K562 (cell line): ENCODE data around the gene ARHGAP30. TPM values are rescaled to one million over a fixed set of nuclear protein-coding genes. Genes with fewer than 3 reads are reported as not detected.
A peak's percentile ranks its signal among the peaks of the same experiment; 100 is the strongest.

Experiments used
- BCL6 ChIP-seq: fragments of 250-450 bp; sonication (Bioruptor Pico); IDR thresholded peaks from 2 replicates; pipeline ENCODE4 v1.4.0; 2020
- CBX2 ChIP-seq: fragments of 200-600 bp; sonication (generic); IDR thresholded peaks from one replicate; pipeline ENCODE4 v1.6.1; 2012; ENCODE audit warnings: mild to moderate bottlenecking, low read length, inconsistent platforms; ENCODE audit not compliant: insufficient read depth, poor library complexity, severe bottlenecking
- FOSL1 ChIP-seq: fragments of 200-800 bp; sonication (Bioruptor generic); conservative IDR thresholded peaks from 2 replicates; pipeline ENCODE4 v1.6.1; 2016; ENCODE audit warnings: missing genetic modification characterization, missing compliant biosample characterization
- FOXA3 ChIP-seq, 2 experiments: fragments of 450-650 bp in 1 of 2; sonication (generic) in 1 of 2; formaldehyde crosslinking; IDR thresholded peaks in 1 of 2; conservative IDR thresholded peaks in 1 of 2; 2 replicates each; pipeline versions ENCODE4 v1.4.0 to v1.8.0; 2020 to 2022; ENCODE audit warnings: mild to moderate bottlenecking in 2 of 2, missing genetic modification reagents in 1 of 2
- FOXO4 ChIP-seq: fragments of 450-650 bp; formaldehyde crosslinking; IDR thresholded peaks from 2 replicates; pipeline ENCODE4 v1.4.0; 2020; ENCODE audit warnings: mild to moderate bottlenecking, moderate library complexity
- HIVEP1 ChIP-seq: fragments of 250-450 bp; sonication (Bioruptor Pico); IDR thresholded peaks from 2 replicates; pipeline ENCODE4 v1.4.0; 2020; ENCODE audit warnings: mild to moderate bottlenecking
- MAFG ChIP-seq: fragments of 450-650 bp; conservative IDR thresholded peaks from 2 replicates; pipeline ENCODE4 v1.6.1; 2016; ENCODE audit warnings: missing genetic modification characterization, missing compliant biosample characterization
- NCOR1 ChIP-seq: fragments of 450-650 bp; IDR thresholded peaks from 2 replicates; pipeline ENCODE4 v1.6.1; 2016; ENCODE audit warnings: mild to moderate bottlenecking, moderate library complexity
- NFE2 ChIP-seq: IDR thresholded peaks from 2 replicates; pipeline ENCODE4 v1.6.1; 2014; ENCODE audit warnings: antibody characterized with exemption, low read depth
- RNF2 ChIP-seq: sonication (generic); IDR thresholded peaks from 2 replicates; pipeline ENCODE4 v1.6.1; 2016
- TBL1XR1 ChIP-seq, 2 experiments: IDR thresholded peaks; 2 replicates each; pipeline ENCODE4 v1.6.1; 2012; ENCODE audit warnings: improper control_type of control experiment in 2 of 2, low read length in 2 of 2, mild to moderate bottlenecking in 1 of 2
- TCF7L2 ChIP-seq: fragments of 150-350 bp; IDR thresholded peaks from 2 replicates; pipeline ENCODE4 v1.6.1; 2016; ENCODE audit warnings: low read depth, mild to moderate bottlenecking, low read length, moderate library complexity
- TRIM25 ChIP-seq: fragments of 450-650 bp; IDR thresholded peaks from 2 replicates; pipeline ENCODE4 v1.7.0; 2016; ENCODE audit warnings: borderline replicate concordance
- XRCC3 ChIP-seq: fragments of 450-650 bp; IDR thresholded peaks from 2 replicates; pipeline ENCODE4 v1.6.1; 2017; ENCODE audit warnings: mild to moderate bottlenecking, moderate library complexity
- ZBTB12 ChIP-seq: fragments of 250-450 bp; sonication (Bioruptor Pico); IDR thresholded peaks from 2 replicates; pipeline ENCODE4 v1.4.0; 2020
- ZBTB17 ChIP-seq: fragments of 450-650 bp; formaldehyde crosslinking; IDR thresholded peaks from 2 replicates; pipeline ENCODE4 v1.4.0; 2020; ENCODE audit warnings: mild to moderate bottlenecking
- ZFP91 ChIP-seq: sonication (generic); formaldehyde crosslinking; IDR thresholded peaks from 2 replicates; pipeline ENCODE4 v1.8.0; 2022; ENCODE audit warnings: mild to moderate bottlenecking, missing genetic modification reagents
- ZMIZ1 ChIP-seq, 2 experiments: fragments of 150-350 bp in 1 of 2; IDR thresholded peaks; 2 replicates each; pipeline ENCODE4 v1.6.1; 2012 to 2016; ENCODE audit warnings: low read depth in 2 of 2, low read length in 2 of 2, mild to moderate bottlenecking in 1 of 2, moderate library complexity in 1 of 2
- ZNF695 ChIP-seq: fragments of 450-650 bp; formaldehyde crosslinking; IDR thresholded peaks from 2 replicates; pipeline ENCODE4 v1.4.0; 2020; ENCODE audit warnings: mild to moderate bottlenecking, moderate library complexity
- polyA plus RNA-seq, 8 experiments: library from polyadenylated mRNA; depleted of rRNA in 4 of 8; stranded (reverse) in 5 of 8; unstranded in 3 of 8; fragments of >200 nt; fragmentation: Nextera tagmentation in 2 of 8; fragmentation: Illumina TruSeq in 1 of 8; extraction: Ambion mirVana in 2 of 8; extraction: Trizol in 1 of 8; gene quantifications; 2 replicates each; pipeline versions ENCODE4 v1.2.1 to v1.2.3, GENCODE V29; 2011 to 2014; ENCODE audit warnings: inconsistent platforms in 1 of 8, missing spikeins in 1 of 8
- total RNA-seq, 7 experiments: library from RNA; depleted of rRNA in 6 of 7; stranded (reverse); fragments of >200 nt in 6 of 7; fragmentation: Illumina TruSeq in 2 of 7; extraction: Trizol in 2 of 7; gene quantifications; 2 replicates each; pipeline versions ENCODE4 v1.2.1 to v1.2.3, GENCODE V29; 2011 to 2021; ENCODE audit warnings: low replicate concordance in 1 of 7

The ARHGAP30 gene
- total and polyA plus RNA-seq, 9 of the 15 experiments (the other 6 are each of a cell fraction or from before 2014, with no cell fraction given): 0.01 to 0.73 (median 0.12) TPM

- TF ChIP-seq FOSL1 (peak; percentile 30), MAFG (no peak), FOXA3 (CRISPR knock-in tag; conservative IDR thresholded peaks at IDR 0.05 in 1 of 2, IDR thresholded peaks at IDR 0.05 in 1 of 2) (peak in 1 of 2 experiments; percentile 48; a peak in 1 of 4 replicates), CBX2 (no peak), ZBTB12 (CRISPR knock-in tag) (no peak), ZMIZ1 (IDR thresholded peaks at IDR 0.05; ENCODE audit: low read depth in 2 of 2, low read length in 2 of 2) (0 out of 4 replicates have a peak, but pooled peaks of 1 of the 2 experiments have one; percentile 70), FOXO4 (CRISPR knock-in tag) (no peak), ZFP91 (CRISPR knock-in tag) (0 out of 2 replicates have a peak, but pooled peaks have one; percentile 30), TBL1XR1 (IDR thresholded peaks at IDR 0.05; ENCODE audit: low read length in 2 of 2) (peak; percentile 84 to 87), RNF2 (peak; percentile 93), TCF7L2 (no peak), TRIM25 (peak; percentile 80; the same call in 1 of the 2 replicates), ZNF695 (CRISPR knock-in tag) (no peak), HIVEP1 (CRISPR knock-in tag) (no peak), NCOR1 (peak; percentile 85), NFE2 (no peak), XRCC3 (no peak), ZBTB17 (peak; percentile 78; the same call in 1 of the 2 replicates), BCL6 (CRISPR knock-in tag) (no peak)
These were observed 49.1 kb downstream of the ARHGAP30 start, which contains the start of gene F11R (continued) for GRCh38 chr1:161020509-161021164.
